Measurements from ENCODE around the gene CACNA1H.

DNA sequence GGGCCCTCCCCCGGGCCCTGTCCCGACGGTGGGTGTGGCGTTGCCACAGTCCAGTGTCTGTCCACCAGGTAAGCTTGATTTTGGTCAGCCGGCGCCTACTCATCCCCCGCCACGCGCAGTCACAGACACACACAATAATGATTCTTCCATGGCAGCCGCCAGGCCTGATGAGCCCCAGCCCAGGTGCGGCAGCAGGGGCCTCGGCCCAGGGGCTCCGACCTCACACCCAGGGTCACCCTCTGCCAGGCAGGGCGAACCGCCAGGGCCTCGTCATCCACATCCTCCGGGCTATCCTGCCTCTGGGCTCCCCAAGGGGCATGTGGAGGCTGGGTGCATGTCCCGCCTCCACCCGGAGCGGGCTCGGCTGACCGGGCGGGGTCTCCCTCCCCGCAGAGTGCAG is 64.6 kb downstream of the CACNA1H start:
- no peak for TF ChIP-seq POLR2A (IDR thresholded peaks at IDR 0.05; ENCODE audit: low read depth, low read length)
- TF ChIP-seq, protein P1, sequence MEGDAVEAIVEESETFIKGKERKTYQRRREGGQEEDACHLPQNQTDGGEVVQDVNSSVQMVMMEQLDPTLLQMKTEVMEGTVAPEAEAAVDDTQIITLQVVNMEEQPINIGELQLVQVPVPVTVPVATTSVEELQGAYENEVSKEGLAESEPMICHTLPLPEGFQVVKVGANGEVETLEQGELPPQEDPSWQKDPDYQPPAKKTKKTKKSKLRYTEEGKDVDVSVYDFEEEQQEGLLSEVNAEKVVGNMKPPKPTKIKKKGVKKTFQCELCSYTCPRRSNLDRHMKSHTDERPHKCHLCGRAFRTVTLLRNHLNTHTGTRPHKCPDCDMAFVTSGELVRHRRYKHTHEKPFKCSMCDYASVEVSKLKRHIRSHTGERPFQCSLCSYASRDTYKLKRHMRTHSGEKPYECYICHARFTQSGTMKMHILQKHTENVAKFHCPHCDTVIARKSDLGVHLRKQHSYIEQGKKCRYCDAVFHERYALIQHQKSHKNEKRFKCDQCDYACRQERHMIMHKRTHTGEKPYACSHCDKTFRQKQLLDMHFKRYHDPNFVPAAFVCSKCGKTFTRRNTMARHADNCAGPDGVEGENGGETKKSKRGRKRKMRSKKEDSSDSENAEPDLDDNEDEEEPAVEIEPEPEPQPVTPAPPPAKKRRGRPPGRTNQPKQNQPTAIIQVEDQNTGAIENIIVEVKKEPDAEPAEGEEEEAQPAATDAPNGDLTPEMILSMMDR (IDR thresholded peaks at IDR 0.05; ENCODE audit: extremely low read depth in 1 of 2, insufficient read depth in 1 of 2, low read depth in 1 of 2, low read length in 2 of 2) = no peak
- TF ChIP-seq FOS (IDR thresholded peaks at IDR 0.05; ENCODE audit: borderline replicate concordance, insufficient read depth, low read length) = no peak
- TF ChIP-seq GATA2 (IDR thresholded peaks at IDR 0.05; ENCODE audit: insufficient read depth, insufficient read length, low read depth, low read length) = no peak
- TF ChIP-seq EZH2 (IDR thresholded peaks at IDR 0.05; ENCODE audit: borderline replicate concordance, low read depth, low read length, severe bottlenecking) = no peak
- no peak for TF ChIP-seq MYC (IDR thresholded peaks at IDR 0.05; ENCODE audit: low read depth, low read length)
- TF ChIP-seq, protein P2, sequence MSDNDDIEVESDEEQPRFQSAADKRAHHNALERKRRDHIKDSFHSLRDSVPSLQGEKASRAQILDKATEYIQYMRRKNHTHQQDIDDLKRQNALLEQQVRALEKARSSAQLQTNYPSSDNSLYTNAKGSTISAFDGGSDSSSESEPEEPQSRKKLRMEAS (IDR thresholded peaks at IDR 0.05; ENCODE audit: insufficient read depth, insufficient read length) = no peak
- no peak for TF ChIP-seq POLR2AphosphoS5 (IDR thresholded peaks at IDR 0.05; ENCODE audit: insufficient read depth, low read depth, low read length)
- TF ChIP-seq JUN (IDR thresholded peaks at IDR 0.05; ENCODE audit: borderline replicate concordance, insufficient read depth, insufficient read length, low read depth) = no peak

Measured in endothelial cell of umbilical vein (primary cell).